Bronchial epithelial cell (primary cell): ENCODE measurements around the gene OLFM1. TPM values are rescaled to one million over a fixed set of nuclear protein-coding genes. Genes with fewer than 3 reads are reported as not detected.
"Not testable (repeated sequence)": the region's sequence is repeated elsewhere in the genome, so short reads cannot be mapped to it uniquely, and the experiment has no call there.

Source experiments
- DNase-seq: peaks from one replicate; pipeline ENCODE4 v3.0.0-alpha.2; 2010; ENCODE audit warnings: low read depth
- FAIRE-seq: peaks from 2 replicates; lab custom pipeline; 2011; peaks lifted over from hg19 to GRCh38; lab: Jason Lieb, UNC
- H3K27me3 ChIP-seq: 2 replicates; pipeline ENCODE4 v1.5.1; 2011; ENCODE audit warnings: low read length; ENCODE audit not compliant: control insufficient read depth, insufficient read depth
- H3K36me3 ChIP-seq: 2 replicates; pipeline ENCODE4 v1.5.1; 2011; ENCODE audit warnings: low read length; ENCODE audit not compliant: control insufficient read depth, insufficient read depth
- H3K4me3 ChIP-seq: 2 replicates; pipeline ENCODE4 v1.5.1; 2011; ENCODE audit warnings: mild to moderate bottlenecking, low read depth, low read length, control low read depth
- total RNA-seq: library from RNA; depleted of rRNA; stranded (reverse); fragments of >200 nt; gene quantifications from 2 replicates; pipeline ENCODE4 v1.2.1, GENCODE V29; 2014
- TF ChIP-seq, protein P1 (sequence below): IDR thresholded peaks from 2 replicates; pipeline ENCODE4 v1.5.1; 2011; ENCODE audit warnings: mild to moderate bottlenecking, moderate library complexity, low read length, control low read depth, inconsistent platforms; ENCODE audit not compliant: insufficient read depth, severe bottlenecking

Gene OLFM1
- total RNA-seq, 1 donor from 2014 or later: 0.26 TPM

DNA sequence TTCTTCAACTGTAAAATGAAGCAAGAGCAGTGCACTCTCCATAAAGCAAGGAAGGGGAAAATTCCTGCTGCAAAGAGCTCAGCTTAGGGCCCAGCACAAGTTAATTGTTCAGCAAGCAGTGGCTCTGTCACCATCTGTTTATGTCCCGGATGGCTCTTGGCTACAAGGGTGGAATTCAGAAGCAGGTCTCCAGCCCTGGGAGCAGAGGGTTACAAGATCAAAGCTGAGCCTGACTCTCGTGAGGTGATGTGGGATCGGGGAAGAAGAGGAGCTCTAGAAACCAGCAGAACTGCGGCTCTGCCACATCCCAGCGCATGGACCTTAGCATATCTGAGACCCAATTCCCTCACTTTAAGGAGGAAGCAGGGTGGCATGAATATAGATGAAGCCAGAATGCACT, 25.2 kb upstream of the OLFM1 start:
- Histone ChIP-seq H3K36me3 (no peaks in the 10 kb centered on the region), H3K4me3 (no peak overlapping the region)
- TF ChIP-seq, protein P1, sequence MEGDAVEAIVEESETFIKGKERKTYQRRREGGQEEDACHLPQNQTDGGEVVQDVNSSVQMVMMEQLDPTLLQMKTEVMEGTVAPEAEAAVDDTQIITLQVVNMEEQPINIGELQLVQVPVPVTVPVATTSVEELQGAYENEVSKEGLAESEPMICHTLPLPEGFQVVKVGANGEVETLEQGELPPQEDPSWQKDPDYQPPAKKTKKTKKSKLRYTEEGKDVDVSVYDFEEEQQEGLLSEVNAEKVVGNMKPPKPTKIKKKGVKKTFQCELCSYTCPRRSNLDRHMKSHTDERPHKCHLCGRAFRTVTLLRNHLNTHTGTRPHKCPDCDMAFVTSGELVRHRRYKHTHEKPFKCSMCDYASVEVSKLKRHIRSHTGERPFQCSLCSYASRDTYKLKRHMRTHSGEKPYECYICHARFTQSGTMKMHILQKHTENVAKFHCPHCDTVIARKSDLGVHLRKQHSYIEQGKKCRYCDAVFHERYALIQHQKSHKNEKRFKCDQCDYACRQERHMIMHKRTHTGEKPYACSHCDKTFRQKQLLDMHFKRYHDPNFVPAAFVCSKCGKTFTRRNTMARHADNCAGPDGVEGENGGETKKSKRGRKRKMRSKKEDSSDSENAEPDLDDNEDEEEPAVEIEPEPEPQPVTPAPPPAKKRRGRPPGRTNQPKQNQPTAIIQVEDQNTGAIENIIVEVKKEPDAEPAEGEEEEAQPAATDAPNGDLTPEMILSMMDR: no peak

DNA sequence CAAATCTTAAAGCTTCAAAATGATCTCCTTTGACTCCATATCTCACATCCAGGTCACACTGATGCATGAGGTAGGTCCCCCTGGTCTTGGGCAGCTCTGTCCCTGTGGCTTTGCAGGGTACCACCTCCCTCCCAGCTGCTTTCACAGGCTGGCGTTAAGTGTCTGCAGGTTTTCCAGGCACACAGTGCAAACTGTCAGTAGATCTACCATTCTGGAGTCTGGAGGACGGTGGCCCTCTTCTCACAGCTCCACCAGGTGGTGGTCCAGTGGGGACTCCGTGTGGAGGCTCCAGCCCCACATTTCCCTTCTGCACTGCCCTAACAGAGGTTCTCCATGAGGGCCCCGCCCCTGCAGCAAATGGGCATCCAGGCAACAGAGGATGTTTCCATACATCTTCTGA, 24.0 kb upstream of the OLFM1 start:
- not testable (repeated sequence) for H3K36me3 ChIP-seq, DNase-seq, FAIRE-seq, H3K27me3 ChIP-seq, H3K4me3 ChIP-seq

More for the DNA sequence above, 25.2 kb upstream of the OLFM1 start:
- H3K27me3 ChIP-seq: no peaks in the 10 kb centered on the region
- FAIRE-seq (no peak), DNase-seq (no peak)

- not testable (repeated sequence) for DNase-seq, H3K27me3 ChIP-seq, H3K36me3 ChIP-seq, H3K4me3 ChIP-seq, FAIRE-seq
Observed at GRCh38 chr9:135063888-135064287, 23.6 kb upstream of the OLFM1 start.

GRCh38 chr9:135065151-135065550, 22.3 kb upstream of the OLFM1 start:
- no peaks in the 10 kb centered on the region for H3K27me3 ChIP-seq
- DNase-seq: no peak
- no peak for FAIRE-seq
- TF ChIP-seq, protein P1: no peak
- H3K36me3 ChIP-seq: no peaks in the 10 kb centered on the region
- no peak overlapping the region for H3K4me3 ChIP-seq

- H3K36me3 ChIP-seq: no peaks in the 10 kb centered on the region
- H3K4me3 ChIP-seq: no peak overlapping the region
- no peak for DNase-seq
- no peaks in the 10 kb centered on the region for H3K27me3 ChIP-seq
- no peak for FAIRE-seq
- TF ChIP-seq, protein P1: no peak
Observed at GRCh38 chr9:135065804-135066203, 21.7 kb upstream of the OLFM1 start.

DNA sequence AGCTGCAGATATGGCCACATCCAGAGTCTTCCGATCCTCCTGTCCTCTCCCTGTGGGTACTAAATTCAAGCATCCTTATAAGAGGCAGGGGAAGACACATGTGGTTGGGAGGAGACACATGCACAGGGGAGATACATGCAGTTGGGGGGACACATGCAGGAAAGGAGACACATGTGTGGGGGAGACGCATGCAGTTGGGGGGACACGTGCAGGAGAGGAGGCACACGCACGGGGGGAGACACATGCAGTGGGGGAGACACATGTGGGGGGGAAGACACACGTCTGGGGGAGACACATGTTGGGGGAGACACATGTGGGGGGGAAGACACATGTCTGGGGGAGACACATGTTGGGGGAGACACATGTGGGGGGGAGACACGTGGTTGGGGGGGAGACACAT, 21.2 kb upstream of the OLFM1 start:
- Histone ChIP-seq H3K36me3 (no peaks in the 10 kb centered on the region), H3K27me3 (no peaks in the 10 kb centered on the region), H3K4me3 (no peak overlapping the region)
- DNase-seq: no peak
- TF ChIP-seq, protein P1: no peak
- FAIRE-seq: no peak

GRCh38 chr9:135067096-135067710, 20.3 kb upstream of the OLFM1 start:
- H3K27me3 ChIP-seq: no peaks in the 10 kb centered on the region
- TF ChIP-seq, protein P1: no peak
- FAIRE-seq: no peak
- H3K4me3 ChIP-seq: no peak overlapping the region
- no peak for DNase-seq
- no peaks in the 10 kb centered on the region for H3K36me3 ChIP-seq
